Cardiac fibroblast (primary cell): ENCODE data around the gene SOWAHB.

Experiments used
- DNase-seq, 2 donors: peaks; one replicate each; pipeline versions ENCODE4 v3.0.0 to v3.0.0-alpha.2; 2010; ENCODE audit warnings: low read depth in 2 of 2
- H3K4me3 ChIP-seq, 2 donors: replicated peaks in 1 of 2; 1 replicate in 1 of 2; 2 replicates in 1 of 2; pipeline ENCODE4 v1.5.1; 2011; ENCODE audit warnings: low read depth in 2 of 2, low read length in 2 of 2, mild to moderate bottlenecking in 2 of 2, moderate library complexity in 1 of 2
- CTCF ChIP-seq: IDR thresholded peaks from one replicate; pipeline ENCODE4 v1.5.1; 2011; ENCODE audit warnings: low read depth, mild to moderate bottlenecking, low read length, inconsistent platforms

The SOWAHB gene

DNA sequence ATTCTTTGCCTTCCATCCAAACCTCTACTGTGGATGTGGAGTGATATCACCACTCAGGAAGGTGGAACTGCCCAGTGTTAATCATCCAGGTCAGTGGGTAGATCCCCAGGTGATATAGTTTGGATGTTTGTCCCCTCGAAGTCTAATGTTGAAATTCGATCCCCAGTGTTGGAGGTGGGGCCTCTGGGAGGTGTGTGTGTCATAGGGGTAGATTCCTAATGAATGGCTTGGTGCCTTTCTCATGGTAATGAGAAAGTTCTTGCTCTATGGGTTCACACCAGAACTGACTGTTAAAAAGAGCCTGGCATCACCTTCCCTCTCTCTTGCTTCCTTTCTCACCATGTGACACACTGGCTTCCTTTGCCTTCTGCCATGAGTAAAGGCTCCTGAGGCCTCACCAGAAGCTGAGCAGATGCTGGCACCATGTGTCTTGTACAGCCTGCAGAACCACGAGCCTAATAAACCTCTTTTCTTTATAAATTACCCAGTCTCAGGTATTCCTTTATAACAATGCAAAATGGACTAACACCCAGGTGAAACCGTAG is 6.8 kb upstream of the SOWAHB start:
- no peak for TF ChIP-seq CTCF
- no peak for DNase-seq
- no peak overlapping the region for H3K4me3 ChIP-seq

- no peak for DNase-seq
- no peak overlapping the region for H3K4me3 ChIP-seq
- no peak for TF ChIP-seq CTCF
Measured at GRCh38 chr4:76902233-76902890, 4.4 kb upstream of the SOWAHB start.

- DNase-seq, result peak in 1 of 2 donors; percentile 18
- no peak overlapping the region for H3K4me3 ChIP-seq
- TF ChIP-seq CTCF, result no peak
Measured at GRCh38 chr4:76898949-76899645, 1.2 kb upstream of the SOWAHB start.

DNA sequence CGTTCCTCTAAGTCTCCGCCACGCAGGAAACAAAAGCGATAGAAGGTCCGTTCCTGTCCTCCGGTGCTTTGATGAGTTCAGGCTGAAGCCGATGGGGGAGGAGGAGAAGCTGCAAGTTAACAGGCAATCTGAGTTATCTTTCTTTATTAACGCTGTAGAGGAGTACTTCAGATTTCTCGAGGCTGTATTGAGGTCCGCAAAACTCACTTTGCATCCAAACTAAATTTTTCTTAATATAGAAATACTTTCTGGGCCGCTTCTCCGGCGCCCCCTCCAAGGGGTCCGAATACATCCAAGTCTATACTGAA is 395 bp upstream of the SOWAHB start:
- TF ChIP-seq CTCF, result no peak
- DNase-seq, result no peak
- peak overlapping the region in 1 of 2 donors; percentile 30 for H3K4me3 ChIP-seq

DNA sequence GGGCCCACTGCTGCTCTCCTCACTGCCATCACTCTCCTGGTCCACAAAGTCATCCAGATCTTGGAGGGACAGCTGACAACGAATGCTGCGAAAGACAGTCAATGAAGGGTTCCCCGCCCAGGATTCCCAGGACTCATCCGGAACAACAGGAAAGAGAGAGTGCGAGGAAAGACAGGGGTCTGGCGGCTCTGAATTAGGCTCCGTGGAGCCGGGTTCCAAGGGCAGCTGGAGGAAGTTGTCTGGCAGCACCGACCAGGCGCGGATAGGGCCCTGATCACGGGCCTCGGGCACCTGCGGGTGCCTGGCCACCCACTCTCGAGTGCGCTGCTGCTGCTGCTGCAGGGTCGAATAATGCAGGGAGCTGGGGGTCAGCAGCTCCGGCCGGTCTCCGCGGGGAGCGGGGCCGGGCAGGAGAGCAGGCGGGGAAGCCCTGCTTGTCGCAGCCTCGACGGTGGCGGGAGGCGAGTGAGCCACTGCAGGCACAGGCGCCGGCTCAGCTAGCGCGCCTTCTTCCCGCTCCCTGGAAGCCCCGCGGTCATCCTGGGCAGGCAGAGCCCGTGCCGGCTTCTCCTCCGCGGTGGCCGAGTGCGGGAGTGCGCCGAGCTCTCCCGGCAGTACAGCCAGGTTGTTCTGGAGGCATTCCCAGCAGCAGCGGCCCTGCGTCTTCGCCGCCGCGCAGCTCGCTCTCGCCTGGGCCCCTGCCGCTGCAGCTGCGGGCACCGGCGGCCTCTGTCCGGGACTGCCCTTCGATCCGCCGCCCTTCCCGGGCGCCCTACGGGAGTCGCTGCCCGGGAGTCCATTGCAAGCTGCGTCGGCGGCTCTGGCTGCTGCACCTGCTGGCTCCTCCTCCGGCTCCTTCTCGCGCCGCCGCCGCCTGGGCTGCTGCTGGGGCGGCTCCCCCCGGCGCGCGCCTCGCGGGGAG is 1.1 kb downstream of the SOWAHB start:
- peak overlapping the region in 1 of 2 donors; percentile 26 for H3K4me3 ChIP-seq
- DNase-seq, result peak; percentile 9 to 13

More for the DNA sequence above, 1.1 kb downstream of the SOWAHB start:
- TF ChIP-seq CTCF, result no peak
